HepG2 (cell line): Measurements from ENCODE around the gene PRMT5. TPM values are rescaled to one million over a fixed set of nuclear protein-coding genes. Genes with fewer than 3 reads are reported as not detected.

ENCODE experiments used
- CBX1 ChIP-seq: IDR thresholded peaks from one replicate; pipeline ENCODE4 v1.6.1; 2016; ENCODE audit warnings: antibody characterized with exemption, low read depth
- CHCHD3 ChIP-seq: sonication (generic); formaldehyde crosslinking; IDR thresholded peaks from 2 replicates; pipeline ENCODE4 v1.8.0; 2022; ENCODE audit warnings: mild to moderate bottlenecking, missing genetic modification reagents, moderate library complexity
- HNRNPUL1 ChIP-seq: fragments of 200-400 bp; formaldehyde crosslinking; IDR thresholded peaks from 2 replicates; pipeline ENCODE4 v1.6.1; 2017; ENCODE audit warnings: low read depth, mild to moderate bottlenecking, low read length, moderate library complexity
- IRX3 ChIP-seq: sonication (generic); formaldehyde crosslinking; IDR thresholded peaks from 2 replicates; pipeline ENCODE4 v1.8.1; 2023; ENCODE audit warnings: mild to moderate bottlenecking, low read depth, missing genetic modification reagents, borderline replicate concordance
- KDM6A ChIP-seq: IDR thresholded peaks from 2 replicates; pipeline ENCODE4 v1.6.1; 2016; ENCODE audit warnings: low read depth
- MED8 ChIP-seq: sonication (generic); formaldehyde crosslinking; IDR thresholded peaks from 2 replicates; pipeline ENCODE4 v1.8.1; 2023; ENCODE audit warnings: mild to moderate bottlenecking, missing genetic modification reagents; ENCODE audit not compliant: insufficient replicate concordance
- MYNN ChIP-seq: sonication (generic); formaldehyde crosslinking; IDR thresholded peaks from 2 replicates; pipeline ENCODE4 v1.4.0; 2020; ENCODE audit warnings: mild to moderate bottlenecking, low read depth, missing genetic modification reagents
- NKX3-1 ChIP-seq: sonication (generic); formaldehyde crosslinking; IDR thresholded peaks from 2 replicates; pipeline ENCODE4 v1.5.0; 2020; ENCODE audit warnings: missing genetic modification reagents
- SAFB2 ChIP-seq: sonication (generic); formaldehyde crosslinking; IDR thresholded peaks from 2 replicates; pipeline ENCODE4 v1.5.1; 2020; ENCODE audit warnings: missing genetic modification reagents, low read depth, mild to moderate bottlenecking, borderline replicate concordance
- ZNF44 ChIP-seq: sonication (generic); formaldehyde crosslinking; IDR thresholded peaks from 2 replicates; pipeline ENCODE4 v1.5.1; 2020; ENCODE audit warnings: mild to moderate bottlenecking, missing genetic modification reagents
- ZNF746 ChIP-seq: sonication (generic); formaldehyde crosslinking; IDR thresholded peaks from 2 replicates; pipeline ENCODE4 v1.8.0; 2022; ENCODE audit warnings: mild to moderate bottlenecking, missing genetic modification reagents
- ZNF761 ChIP-seq: sonication (generic); formaldehyde crosslinking; conservative IDR thresholded peaks from 2 replicates; pipeline ENCODE4 v1.4.0; 2020; ENCODE audit warnings: mild to moderate bottlenecking, missing genetic modification reagents
- ZSCAN21 ChIP-seq: sonication (generic); formaldehyde crosslinking; IDR thresholded peaks from 2 replicates; pipeline ENCODE4 v1.8.0; 2022; ENCODE audit warnings: mild to moderate bottlenecking, missing genetic modification reagents, moderate library complexity, borderline replicate concordance
- polyA plus RNA-seq, 8 experiments: library from polyadenylated mRNA; depleted of rRNA in 3 of 8; stranded (reverse) in 7 of 8; unstranded in 1 of 8; fragments of >200 nt; fragmentation: Illumina TruSeq in 4 of 8; extraction: Trizol in 4 of 8; gene quantifications; 2 replicates each; pipeline versions ENCODE4 v1.2.1 to v1.2.3, GENCODE V29; 2011 to 2016; ENCODE audit warnings: low read depth in 4 of 8, missing spikeins in 1 of 8, mixed read lengths in 1 of 8; ENCODE audit not compliant: insufficient read depth in 1 of 8
- total RNA-seq, 5 experiments: library from RNA; depleted of rRNA; stranded (reverse); fragments of >200 nt; fragmentation: Illumina TruSeq; extraction: Trizol; gene quantifications; 2 replicates each; pipeline ENCODE4 v1.2.3, GENCODE V29; 2016; ENCODE audit warnings: low read depth in 1 of 5
- TF ChIP-seq, protein P1 (sequence below): sonication (generic); formaldehyde crosslinking; conservative IDR thresholded peaks from 2 replicates; pipeline ENCODE4 v1.8.0; 2022; ENCODE audit warnings: mild to moderate bottlenecking, moderate library complexity, missing genetic modification reagents
- TF ChIP-seq, protein P2 (sequence below): sonication (generic); formaldehyde crosslinking; IDR thresholded peaks from 2 replicates; pipeline ENCODE4 v1.8.1; 2023; ENCODE audit warnings: mild to moderate bottlenecking, missing genetic modification reagents
- TF ChIP-seq, protein P3 (sequence below): sonication (generic); formaldehyde crosslinking; IDR thresholded peaks from 2 replicates; pipeline ENCODE4 v1.8.0; 2022; ENCODE audit warnings: mild to moderate bottlenecking, missing genetic modification reagents, borderline replicate concordance
- TF ChIP-seq, protein P4 (sequence below): sonication (generic); formaldehyde crosslinking; IDR thresholded peaks from 2 replicates; pipeline ENCODE4 v1.8.0; 2022; ENCODE audit warnings: mild to moderate bottlenecking, missing genetic modification reagents, moderate library complexity
- TF ChIP-seq, protein P5 (sequence below): IDR thresholded peaks from 2 replicates; pipeline ENCODE4 v1.6.1; 2016; ENCODE audit warnings: mild to moderate bottlenecking
- TF ChIP-seq, protein P6 (sequence below): sonication (generic); formaldehyde crosslinking; conservative IDR thresholded peaks from 2 replicates; pipeline ENCODE4 v1.4.0; 2020; ENCODE audit warnings: missing genetic modification reagents

Gene PRMT5
- total and polyA plus RNA-seq, 2 of the 13 experiments (the other 11 are each of a cell fraction or from before 2014, with no cell fraction given) = 210 to 354 TPM

DNA sequence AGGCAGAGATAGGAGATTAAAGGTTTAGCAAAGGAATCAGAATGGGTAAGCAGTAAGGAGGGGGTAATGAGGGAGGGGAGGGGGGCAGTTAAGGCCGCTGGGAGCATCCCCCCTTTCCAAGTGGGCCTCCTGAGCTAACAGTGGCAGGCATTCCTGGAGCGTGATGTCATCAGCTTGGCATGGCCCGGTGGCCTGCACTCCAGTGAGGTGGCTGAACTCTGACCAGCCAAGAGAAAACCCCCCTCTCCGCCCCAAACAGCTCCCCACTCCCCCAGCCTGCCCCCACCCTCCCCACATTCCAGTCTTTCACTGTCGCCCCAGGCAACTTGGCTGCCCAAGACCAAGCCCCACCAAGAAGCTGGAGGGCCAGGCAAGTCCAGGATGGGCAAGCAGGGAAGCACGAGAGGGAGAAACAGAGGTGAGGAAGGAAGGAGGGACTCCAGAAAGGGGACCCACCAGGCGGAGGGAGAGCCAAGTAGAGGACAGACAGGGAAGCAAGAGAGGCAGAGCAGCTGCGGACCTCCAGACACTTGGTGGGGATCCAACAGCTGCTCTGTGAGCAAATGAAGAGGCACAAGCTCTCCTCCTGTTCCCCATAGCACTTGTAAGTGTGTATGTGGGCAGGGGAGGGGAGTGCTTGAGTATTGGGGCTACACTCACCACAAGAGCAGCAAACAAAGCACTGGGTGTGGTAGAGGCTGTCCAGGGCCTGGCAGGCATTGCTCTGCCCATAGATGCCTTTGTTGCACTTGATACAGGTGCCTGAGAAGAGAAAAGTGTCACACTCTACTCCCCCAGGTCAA is 48.7 kb upstream of the PRMT5 start (continued):
- TF ChIP-seq, protein P1, sequence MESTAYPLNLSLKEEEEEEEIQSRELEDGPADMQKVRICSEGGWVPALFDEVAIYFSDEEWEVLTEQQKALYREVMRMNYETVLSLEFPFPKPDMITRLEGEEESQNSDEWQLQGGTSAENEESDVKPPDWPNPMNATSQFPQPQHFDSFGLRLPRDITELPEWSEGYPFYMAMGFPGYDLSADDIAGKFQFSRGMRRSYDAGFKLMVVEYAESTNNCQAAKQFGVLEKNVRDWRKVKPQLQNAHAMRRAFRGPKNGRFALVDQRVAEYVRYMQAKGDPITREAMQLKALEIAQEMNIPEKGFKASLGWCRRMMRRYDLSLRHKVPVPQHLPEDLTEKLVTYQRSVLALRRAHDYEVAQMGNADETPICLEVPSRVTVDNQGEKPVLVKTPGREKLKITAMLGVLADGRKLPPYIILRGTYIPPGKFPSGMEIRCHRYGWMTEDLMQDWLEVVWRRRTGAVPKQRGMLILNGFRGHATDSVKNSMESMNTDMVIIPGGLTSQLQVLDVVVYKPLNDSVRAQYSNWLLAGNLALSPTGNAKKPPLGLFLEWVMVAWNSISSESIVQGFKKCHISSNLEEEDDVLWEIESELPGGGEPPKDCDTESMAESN (CRISPR knock-in tag) = peak; percentile 82
- TF ChIP-seq NKX3-1 (CRISPR knock-in tag) = no peak
- TF ChIP-seq MYNN = no peak; the same call in 1 of the 2 replicates
- TF ChIP-seq, protein P2, sequence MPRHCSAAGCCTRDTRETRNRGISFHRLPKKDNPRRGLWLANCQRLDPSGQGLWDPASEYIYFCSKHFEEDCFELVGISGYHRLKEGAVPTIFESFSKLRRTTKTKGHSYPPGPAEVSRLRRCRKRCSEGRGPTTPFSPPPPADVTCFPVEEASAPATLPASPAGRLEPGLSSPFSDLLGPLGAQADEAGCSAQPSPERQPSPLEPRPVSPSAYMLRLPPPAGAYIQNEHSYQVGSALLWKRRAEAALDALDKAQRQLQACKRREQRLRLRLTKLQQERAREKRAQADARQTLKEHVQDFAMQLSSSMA (CRISPR knock-in tag) = no peak
- TF ChIP-seq IRX3 (CRISPR knock-in tag) = no peak
- TF ChIP-seq MED8 (CRISPR knock-in tag) = no peak
- no peak for TF ChIP-seq HNRNPUL1
- TF ChIP-seq KDM6A (CRISPR knock-in tag) = peak; percentile 100
- TF ChIP-seq ZNF761 (CRISPR knock-in tag) = peak; percentile 94
- no peak; the same call in 1 of the 2 replicates for TF ChIP-seq ZNF44
- TF ChIP-seq ZSCAN21 (CRISPR knock-in tag) = no peak
- TF ChIP-seq SAFB2 (CRISPR knock-in tag) = no peak
- TF ChIP-seq, protein P3, sequence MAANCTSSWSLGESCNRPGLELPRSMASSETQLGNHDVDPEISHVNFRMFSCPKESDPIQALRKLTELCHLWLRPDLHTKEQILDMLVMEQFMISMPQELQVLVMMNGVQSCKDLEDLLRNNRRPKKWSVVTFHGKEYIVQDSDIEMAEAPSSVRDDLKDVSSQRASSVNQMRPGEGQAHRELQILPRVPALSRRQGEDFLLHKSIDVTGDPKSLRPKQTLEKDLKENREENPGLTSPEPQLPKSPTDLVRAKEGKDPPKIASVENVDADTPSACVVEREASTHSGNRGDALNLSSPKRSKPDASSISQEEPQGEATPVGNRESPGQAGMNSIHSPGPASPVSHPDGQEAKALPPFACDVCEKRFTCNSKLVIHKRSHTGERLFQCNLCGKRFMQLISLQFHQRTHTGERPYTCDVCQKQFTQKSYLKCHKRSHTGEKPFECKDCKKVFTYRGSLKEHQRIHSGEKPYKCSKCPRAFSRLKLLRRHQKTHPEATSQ = no peak
- TF ChIP-seq CHCHD3 (CRISPR knock-in tag) = no peak
- TF ChIP-seq, protein P4, sequence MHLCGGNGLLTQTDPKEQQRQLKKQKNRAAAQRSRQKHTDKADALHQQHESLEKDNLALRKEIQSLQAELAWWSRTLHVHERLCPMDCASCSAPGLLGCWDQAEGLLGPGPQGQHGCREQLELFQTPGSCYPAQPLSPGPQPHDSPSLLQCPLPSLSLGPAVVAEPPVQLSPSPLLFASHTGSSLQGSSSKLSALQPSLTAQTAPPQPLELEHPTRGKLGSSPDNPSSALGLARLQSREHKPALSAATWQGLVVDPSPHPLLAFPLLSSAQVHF (CRISPR knock-in tag) = no peak
- TF ChIP-seq, protein P5, sequence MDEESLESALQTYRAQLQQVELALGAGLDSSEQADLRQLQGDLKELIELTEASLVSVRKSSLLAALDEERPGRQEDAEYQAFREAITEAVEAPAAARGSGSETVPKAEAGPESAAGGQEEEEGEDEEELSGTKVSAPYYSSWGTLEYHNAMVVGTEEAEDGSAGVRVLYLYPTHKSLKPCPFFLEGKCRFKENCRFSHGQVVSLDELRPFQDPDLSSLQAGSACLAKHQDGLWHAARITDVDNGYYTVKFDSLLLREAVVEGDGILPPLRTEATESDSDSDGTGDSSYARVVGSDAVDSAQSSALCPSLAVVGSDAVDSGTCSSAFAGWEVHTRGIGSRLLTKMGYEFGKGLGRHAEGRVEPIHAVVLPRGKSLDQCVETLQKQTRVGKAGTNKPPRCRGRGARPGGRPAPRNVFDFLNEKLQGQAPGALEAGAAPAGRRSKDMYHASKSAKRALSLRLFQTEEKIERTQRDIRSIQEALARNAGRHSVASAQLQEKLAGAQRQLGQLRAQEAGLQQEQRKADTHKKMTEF (CRISPR knock-in tag) = peak; percentile 96
- TF ChIP-seq ZNF746 (CRISPR knock-in tag) = no peak
- TF ChIP-seq, protein P6, sequence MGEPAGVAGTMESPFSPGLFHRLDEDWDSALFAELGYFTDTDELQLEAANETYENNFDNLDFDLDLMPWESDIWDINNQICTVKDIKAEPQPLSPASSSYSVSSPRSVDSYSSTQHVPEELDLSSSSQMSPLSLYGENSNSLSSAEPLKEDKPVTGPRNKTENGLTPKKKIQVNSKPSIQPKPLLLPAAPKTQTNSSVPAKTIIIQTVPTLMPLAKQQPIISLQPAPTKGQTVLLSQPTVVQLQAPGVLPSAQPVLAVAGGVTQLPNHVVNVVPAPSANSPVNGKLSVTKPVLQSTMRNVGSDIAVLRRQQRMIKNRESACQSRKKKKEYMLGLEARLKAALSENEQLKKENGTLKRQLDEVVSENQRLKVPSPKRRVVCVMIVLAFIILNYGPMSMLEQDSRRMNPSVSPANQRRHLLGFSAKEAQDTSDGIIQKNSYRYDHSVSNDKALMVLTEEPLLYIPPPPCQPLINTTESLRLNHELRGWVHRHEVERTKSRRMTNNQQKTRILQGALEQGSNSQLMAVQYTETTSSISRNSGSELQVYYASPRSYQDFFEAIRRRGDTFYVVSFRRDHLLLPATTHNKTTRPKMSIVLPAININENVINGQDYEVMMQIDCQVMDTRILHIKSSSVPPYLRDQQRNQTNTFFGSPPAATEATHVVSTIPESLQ = no peak
- TF ChIP-seq CBX1 = peak; percentile 81
